Measurements from ENCODE around the gene LHX4. TPM values are rescaled to one million over a fixed set of nuclear protein-coding genes. Genes with fewer than 3 reads are reported as not detected.

The LHX4 gene
- total RNA-seq: under 0.01 and 0.12 TPM in 2 replicates

DNA sequence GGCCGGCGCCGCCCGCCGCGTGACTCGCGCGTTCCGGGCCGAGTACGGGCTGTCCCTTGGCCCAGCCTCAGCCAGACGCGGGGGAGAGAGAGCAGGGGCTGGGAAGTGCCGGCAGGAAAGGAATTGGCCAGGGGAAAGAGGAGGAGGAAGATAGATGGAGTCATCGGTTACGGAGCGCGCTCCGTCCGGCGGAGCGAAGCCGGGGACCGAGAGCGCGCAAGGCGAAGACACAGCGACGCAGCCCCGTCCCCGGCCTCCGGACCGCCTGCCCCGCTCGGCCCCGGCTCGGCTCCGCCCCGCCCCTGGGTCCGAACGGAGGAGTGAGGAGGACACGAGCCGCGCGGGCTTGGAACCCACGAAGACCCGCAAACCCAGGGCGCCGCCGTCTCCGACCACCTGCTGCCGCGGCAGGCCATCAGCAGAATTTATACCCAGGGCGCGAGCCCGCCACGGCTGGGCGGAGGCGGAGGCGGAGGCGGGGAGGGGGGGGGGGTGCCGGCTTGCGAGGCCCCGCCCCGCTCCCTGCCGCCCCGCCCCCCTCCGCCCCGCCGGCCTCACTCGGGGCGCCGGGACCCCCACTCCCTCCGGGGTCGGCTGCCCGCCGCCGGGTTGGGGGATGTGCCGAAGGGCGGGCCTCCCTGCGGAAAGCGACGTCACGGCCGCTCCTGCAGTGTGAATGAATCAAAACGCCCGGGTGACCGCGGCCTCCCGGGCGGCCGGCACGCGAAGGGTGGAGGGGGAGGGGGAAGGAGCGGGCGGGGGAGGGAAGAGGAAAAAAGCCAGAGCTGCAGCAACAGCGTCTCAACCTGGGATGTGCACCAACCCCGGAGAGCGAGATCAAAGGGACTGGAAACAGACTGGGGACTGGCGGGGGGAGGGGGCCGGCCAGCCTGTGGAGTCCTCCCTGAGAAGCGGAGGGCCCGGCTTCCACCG is at the start of gene LHX4:
Gene LHX4, plus strand, starts transcription at position 782 of the 933 bp plus-strand sequence. CDS start 266 bp downstream, outside the sequence.

Other genes with a start within 250 kb of the LHX4 start
- gene QSOX1, start 75.4 kb upstream of the LHX4 start, total RNA-seq: 133 and 304 TPM in 2 replicates

All from uterine smooth muscle cell (primary cell).